Measurements from ENCODE around the gene CMTM6.
"Not testable (repeated sequence)": the region's sequence is repeated elsewhere in the genome, so short reads cannot be mapped to it uniquely, and the experiment has no call there.

The CMTM6 gene, protein sequence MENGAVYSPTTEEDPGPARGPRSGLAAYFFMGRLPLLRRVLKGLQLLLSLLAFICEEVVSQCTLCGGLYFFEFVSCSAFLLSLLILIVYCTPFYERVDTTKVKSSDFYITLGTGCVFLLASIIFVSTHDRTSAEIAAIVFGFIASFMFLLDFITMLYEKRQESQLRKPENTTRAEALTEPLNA

GRCh38 chr3:32502118-32502945, at the start of gene CMTM6:
Gene CMTM6 (minus strand): TSS chr3:32502852. CDS start chr3:32502745, 107 bp downstream.
- DNase-seq (ENCODE audit: low read depth) = peak; percentile 59

- DNase-seq (ENCODE audit: low read depth) = no peak
Measured at GRCh38 chr3:32552013-32552412, 49.4 kb upstream of the CMTM6 start.

DNA sequence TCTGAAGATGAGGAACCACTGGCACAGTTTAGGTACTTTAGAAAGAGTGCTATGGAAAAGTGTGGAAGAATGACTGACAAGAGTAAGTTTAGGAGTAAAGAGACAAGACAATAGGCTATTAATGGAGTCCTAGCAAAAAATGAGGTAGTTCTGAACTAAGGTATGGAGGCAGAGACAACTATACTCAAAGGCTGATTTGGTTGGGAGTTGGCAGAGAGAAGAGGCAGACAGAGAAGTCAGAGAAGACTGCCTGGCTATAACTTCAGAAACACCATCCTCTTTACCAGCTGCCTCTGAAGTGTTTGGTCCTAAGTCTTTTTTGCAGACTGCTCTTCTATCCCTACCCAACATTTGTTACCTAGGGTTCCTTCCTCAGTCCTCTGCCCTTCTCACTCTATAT, 48.8 kb upstream of the CMTM6 start:
- DNase-seq (ENCODE audit: low read depth) = no peak

DNA sequence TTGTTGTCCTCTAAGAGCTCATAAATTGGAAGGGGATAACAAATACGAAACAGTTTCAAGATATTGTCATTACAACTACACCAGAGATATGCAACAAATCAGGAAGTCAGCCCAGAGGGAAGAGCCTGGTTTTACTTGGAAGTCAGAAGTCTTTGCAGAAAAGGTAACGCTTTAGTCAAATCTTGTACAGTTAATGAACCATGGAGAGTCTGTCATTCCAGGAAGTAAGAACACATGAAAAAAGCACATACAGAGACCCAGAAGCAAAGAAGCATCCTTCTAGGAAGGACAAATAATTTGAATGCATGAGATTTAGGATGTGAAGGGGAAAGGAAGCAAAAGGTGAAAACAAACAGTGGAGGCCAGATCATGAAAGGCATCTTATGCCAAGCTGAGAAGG, 48.4 kb upstream of the CMTM6 start:
- DNase-seq (ENCODE audit: low read depth) = no peak

GRCh38 chr3:32545305-32545704, 42.7 kb upstream of the CMTM6 start:
- DNase-seq (ENCODE audit: low read depth) = no peak

- DNase-seq (ENCODE audit: low read depth) = no peak
Measured at GRCh38 chr3:32544894-32545293, 42.2 kb upstream of the CMTM6 start.

DNA sequence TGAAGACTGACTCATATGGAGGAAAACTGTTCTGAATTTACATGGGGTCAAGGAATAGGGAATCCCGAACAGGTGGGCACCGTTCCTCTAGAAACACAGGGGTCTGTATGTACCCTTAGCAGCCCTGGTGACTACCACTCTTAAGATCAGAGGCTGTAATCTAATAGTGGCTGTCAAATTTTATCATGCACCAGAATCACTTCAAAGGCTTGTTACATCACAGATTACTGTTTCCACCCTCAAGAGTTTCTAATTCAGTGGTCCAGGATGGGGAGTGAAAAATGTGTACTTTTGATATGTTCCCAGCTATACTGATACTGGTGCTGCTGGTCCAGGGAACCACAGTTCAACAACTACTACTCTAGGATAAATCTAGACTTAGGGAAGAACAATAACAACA, 40.2 kb upstream of the CMTM6 start:
- DNase-seq (ENCODE audit: low read depth) = no peak

GRCh38 chr3:32540899-32541298, 38.2 kb upstream of the CMTM6 start:
- no peak for DNase-seq (ENCODE audit: low read depth)

GRCh38 chr3:32532434-32532833, 29.8 kb upstream of the CMTM6 start:
- DNase-seq (ENCODE audit: low read depth) = no peak

DNA sequence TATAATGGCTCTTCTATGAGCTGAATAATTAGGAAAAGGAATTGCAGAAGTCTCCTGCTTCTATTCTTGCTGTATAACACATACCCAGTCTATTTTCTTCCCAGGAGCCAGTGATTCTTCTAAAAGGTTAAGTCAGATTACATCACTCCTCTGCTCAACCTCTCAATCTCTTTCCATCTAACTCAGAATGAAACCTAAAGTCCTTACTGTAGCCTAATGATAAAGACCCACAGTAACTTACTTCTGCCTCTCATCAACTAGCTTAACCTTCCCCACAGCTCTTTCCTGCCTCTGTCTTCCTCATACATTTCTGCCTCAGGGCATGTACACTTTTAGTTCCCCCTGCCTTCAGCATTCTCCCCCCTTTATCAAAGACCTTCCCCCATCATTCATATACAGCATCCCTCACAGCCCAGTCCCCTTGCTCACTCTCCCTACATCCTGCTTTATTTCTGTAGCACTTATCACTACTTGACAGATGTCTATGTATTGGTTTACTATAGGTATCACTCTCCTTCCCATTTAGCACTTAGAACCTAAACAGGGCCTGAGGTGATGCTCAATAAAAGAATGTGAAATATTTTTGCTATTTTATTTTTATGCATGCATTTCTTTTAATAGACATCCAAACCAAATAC, 28.5 kb upstream of the CMTM6 start:
- no peak for DNase-seq (ENCODE audit: low read depth)

- no peak for DNase-seq (ENCODE audit: low read depth)
Measured at GRCh38 chr3:32525720-32526119, 23.1 kb upstream of the CMTM6 start.

GRCh38 chr3:32522682-32523081, 20.0 kb upstream of the CMTM6 start:
- no peak for DNase-seq (ENCODE audit: low read depth)

DNA sequence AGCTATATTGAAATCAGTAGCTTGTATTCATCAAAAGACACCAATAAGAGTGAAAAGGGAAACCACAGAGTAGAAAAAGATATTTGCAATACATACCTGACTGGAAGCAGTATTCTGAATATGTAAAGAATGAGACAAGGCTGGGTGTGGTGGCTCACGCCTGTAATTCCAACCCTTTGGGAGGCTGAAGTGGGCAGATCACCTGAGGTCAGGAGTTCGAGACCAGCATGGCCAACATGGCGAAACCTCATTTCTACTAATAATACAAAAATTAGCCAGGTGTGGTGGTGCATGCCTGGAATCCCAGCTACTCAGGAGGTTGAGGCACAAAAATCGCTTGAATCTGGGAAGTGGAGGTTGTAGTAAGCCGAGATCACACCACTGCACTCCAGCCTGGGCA, 16.3 kb upstream of the CMTM6 start:
- DNase-seq (ENCODE audit: low read depth) = not testable (repeated sequence)

DNA sequence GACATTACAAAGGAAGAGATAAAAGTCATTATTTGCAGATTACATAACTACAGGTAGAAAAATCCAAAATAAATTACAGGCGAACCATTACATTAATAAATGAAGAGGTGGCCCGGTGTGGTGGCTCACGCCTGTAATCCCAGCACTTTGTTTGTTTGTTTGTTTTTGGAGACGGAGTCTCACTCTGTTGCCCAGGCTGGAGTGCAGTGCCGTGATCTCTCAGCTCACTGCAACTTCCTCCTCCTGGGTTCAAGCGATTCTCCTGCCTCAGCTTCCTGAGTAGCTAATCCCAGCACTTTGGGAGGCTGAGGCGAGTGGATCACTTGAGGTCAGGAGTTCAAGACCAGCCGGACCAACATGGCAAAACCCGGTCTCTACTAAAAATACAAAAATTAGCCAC, 14.1 kb upstream of the CMTM6 start:
- DNase-seq (ENCODE audit: low read depth) = not testable (repeated sequence)

DNA sequence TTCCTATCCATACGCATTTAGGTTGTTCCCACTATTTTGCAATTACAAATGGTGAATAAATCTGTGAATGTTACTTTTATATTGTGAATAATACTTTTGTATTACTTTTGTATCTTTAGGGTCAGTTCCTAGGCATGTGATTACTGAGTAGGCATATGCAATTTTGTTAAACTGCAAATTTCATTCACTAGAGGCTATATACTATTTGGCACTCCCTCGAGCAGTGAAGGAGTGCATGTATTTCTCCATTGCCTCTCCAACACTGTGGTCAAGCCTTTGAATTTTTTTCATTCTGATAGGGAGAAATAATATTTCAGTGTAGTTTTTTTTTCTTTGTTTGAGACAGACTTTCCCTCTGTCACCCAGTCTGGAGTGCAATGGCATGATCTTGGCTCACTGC, 8.4 kb upstream of the CMTM6 start:
- DNase-seq (ENCODE audit: low read depth) = no peak

DNA sequence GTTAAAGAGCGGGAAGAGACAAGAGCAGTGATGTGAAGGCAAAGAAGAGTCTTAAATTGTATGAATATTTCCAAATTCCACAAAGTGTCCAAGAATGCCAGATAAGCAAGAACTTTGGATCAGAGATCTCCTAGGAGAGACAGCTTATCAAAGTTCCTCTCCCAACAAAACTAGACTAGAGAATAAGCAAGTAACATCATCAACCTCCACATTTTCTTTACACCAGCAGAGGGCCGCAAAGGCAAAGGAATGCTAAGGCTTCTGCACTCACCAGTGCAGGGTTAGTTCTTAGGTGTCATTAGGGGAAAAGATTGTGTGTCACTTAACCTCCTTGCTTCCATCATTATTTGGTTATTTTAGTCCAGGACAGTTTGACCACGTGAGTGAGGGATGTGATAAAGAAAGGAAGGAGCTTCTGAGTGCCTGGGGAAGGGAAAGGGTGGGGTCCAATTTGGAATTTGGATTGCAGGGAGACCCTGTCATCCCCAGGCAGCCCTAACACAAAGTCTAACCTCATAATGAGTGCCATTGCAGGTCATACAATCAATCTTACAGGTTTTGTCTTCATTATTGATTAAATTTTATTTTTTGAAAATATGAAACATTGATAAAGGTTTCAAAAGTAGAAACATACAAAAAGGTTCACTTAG, 7.5 kb upstream of the CMTM6 start:
- DNase-seq (ENCODE audit: low read depth) = peak; percentile 42

- DNase-seq (ENCODE audit: low read depth) = no peak
Measured at GRCh38 chr3:32508711-32509110, 6.1 kb upstream of the CMTM6 start.

DNA sequence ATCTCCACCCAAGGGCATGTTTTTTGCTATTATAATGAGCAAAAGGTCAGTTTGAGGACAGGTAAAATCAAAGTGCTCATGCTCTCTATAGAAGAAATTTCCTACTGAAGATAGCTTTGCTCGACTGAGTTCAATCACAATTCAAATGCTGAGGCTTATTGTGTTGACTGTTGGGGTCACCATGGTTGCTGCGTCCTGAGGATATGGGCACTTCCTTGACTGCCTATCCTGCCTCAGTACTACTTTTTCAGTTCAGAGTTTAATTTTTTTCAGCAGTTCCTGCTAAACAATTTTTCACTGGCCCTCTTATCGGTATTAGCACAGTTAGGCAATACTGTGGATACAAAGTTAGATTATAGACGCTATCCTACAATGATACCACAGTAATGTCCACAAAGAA, 3.8 kb upstream of the CMTM6 start:
- DNase-seq (ENCODE audit: low read depth) = no peak

DNA sequence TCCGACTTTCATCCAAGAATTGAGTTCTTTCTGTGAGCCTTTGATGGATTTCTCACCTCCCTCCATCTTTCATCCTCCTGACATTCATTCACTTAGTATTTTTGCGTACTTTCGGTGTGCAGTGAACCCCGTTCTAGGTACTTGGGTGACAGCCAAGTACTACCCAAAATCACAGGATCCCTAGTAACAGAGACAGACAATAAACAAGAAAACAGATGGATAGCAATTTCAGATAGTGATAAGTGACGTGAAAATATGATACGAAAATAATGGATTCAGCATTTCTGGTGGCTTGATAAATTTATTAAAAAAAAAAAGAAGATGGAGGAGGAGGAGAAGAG, 264 bp upstream of the CMTM6 start:
- no peak for DNase-seq (ENCODE audit: low read depth)

GRCh38 chr3:32501783-32502117, 902 bp downstream of the CMTM6 start:
- no peak for DNase-seq (ENCODE audit: low read depth)

DNA sequence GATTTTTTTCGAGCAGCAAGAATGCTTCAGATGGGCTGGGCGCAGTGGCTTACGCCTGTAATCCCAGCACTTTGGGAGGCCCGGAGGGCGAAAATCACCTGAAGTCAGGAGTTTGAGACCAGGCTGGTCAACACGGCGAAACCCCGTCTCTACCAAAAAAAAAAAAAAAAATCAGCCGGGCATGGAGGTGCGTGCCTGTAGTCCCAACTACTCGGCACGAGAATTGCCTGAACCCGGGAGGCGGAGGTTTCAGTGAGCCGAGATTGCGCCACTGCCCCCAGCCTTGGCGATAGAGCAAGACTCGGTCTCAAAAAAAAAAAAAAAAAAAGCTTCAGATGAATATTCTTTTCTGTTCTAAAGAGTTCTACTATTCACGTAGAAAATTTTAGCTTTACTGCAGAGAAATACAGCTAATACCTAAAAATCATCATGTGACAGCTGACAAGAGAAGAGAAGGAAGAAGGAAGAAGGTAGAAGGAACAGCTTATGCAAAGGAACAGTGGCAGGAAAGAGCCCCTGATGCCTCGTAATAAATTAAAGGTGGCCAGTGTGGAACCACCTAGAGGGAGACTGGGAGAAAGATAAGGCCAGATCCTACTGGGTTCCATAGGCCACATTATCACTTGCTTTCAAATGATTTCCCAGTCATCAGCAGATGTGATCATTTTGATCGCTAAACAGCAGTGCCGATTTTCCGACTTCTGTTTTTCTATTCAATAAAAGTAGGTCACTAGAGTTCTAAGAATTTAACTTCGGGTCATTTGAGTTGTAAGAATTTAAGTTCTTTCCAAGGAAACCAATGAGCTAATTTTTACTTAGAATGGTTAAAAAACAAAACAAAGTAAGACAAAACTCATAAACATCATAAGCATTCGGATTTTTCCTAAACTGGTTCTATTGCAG, 1.5 kb downstream of the CMTM6 start:
- no peak for DNase-seq (ENCODE audit: low read depth)

DNA sequence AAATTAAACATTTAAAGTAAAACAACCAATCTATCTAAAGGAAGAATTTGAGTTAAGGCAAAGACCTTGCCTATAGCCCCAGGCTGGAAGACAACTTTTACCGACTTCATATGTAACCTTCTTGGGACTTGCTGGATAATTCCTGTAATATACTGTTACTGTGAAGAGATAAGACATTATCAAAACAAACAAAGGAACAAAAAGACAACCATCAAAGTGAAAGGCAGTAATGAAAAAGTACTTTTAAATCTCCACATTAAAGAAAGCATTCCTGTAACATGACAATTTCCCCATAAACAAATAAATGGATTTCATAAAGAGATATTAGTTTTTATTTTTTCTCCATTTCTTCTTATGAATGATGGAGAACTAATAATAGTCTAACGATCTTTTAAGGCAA, 2.4 kb downstream of the CMTM6 start:
- no peak for DNase-seq (ENCODE audit: low read depth)
